SK-N-SH (cell line): ENCODE results near the gene ADAMTS6. TPM values are rescaled to one million over a fixed set of nuclear protein-coding genes. Genes with fewer than 3 reads are reported as not detected.

Experiments
- CTCF ChIA-PET: fragments of 300-600, 350-600 bp; formaldehyde crosslinking; extraction: SDS; loops from one replicate; lab custom pipeline; 2021; lab: Yijun Ruan, JAX
- POLR2A ChIA-PET: fragments of 350-600 bp; sonication (Branson Sonifier 250); formaldehyde crosslinking; extraction: SDS; loops from one replicate; lab custom pipeline; 2020; ENCODE audit warnings: antibody characterized with exemption, inconsistent platforms; lab: Yijun Ruan, JAX
- DNase-seq: peaks from one replicate; pipeline ENCODE4 v3.0.0; 2012
- H2AFZ ChIP-seq: fragments of 200-600 bp; sonication (generic); 2 replicates; pipeline ENCODE4 v1.8.1; 2016; ENCODE audit warnings: antibody characterized with exemption, mild to moderate bottlenecking, low read depth
- H3F3A ChIP-seq: fragments of 200-600 bp; sonication (generic); replicated peaks from 2 replicates; pipeline ENCODE3; 2016; ENCODE audit warnings: antibody characterized with exemption, mild to moderate bottlenecking; ENCODE audit not compliant: insufficient read depth
- H3K27ac ChIP-seq, 2 experiments: fragments of 200-500 bp in 1 of 2; fragments of 200-600 bp in 1 of 2; sonication (Bioruptor generic) in 1 of 2; sonication (generic), shearing (Covaris generic) in 1 of 2; 2 replicates each; pipeline versions ENCODE4 v1.5.1 to v1.6.1; 2014 to 2016; ENCODE audit warnings: low read depth in 2 of 2, inconsistent platforms in 1 of 2, low read length in 1 of 2, mild to moderate bottlenecking in 1 of 2, mixed read lengths in 1 of 2
- H3K27me3 ChIP-seq: fragments of 200-600 bp; sonication (generic), shearing (Covaris generic); 2 replicates; pipeline ENCODE4 v1.6.1; 2016; ENCODE audit warnings: mixed run types; ENCODE audit not compliant: insufficient read depth
- H3K36me3 ChIP-seq, 2 experiments: fragments of 200-500 bp in 1 of 2; fragments of 200-600 bp in 1 of 2; sonication (Bioruptor generic) in 1 of 2; sonication (generic) in 1 of 2; replicated peaks in 1 of 2; 2 replicates each; pipeline versions ENCODE3 to v1.5.1; 2014 to 2016; ENCODE audit warnings: low read length in 1 of 2, mild to moderate bottlenecking in 1 of 2; ENCODE audit not compliant: insufficient read depth in 2 of 2, control insufficient read depth in 1 of 2
- H3K4me1 ChIP-seq, 2 experiments: fragments of 200-500 bp in 1 of 2; fragments of 200-600 bp in 1 of 2; sonication (Bioruptor generic) in 1 of 2; sonication (generic), shearing (Covaris generic) in 1 of 2; 2 replicates each; pipeline versions ENCODE4 v1.5.1 to v1.6.1; 2014 to 2016; ENCODE audit warnings: low read depth in 1 of 2, low read length in 1 of 2, mixed run types in 1 of 2; ENCODE audit not compliant: insufficient read depth in 2 of 2, control insufficient read depth in 1 of 2
- H3K4me2 ChIP-seq: fragments of 200-600 bp; sonication (generic), shearing (Covaris generic); 2 replicates; pipeline ENCODE4 v1.6.1; 2017; ENCODE audit warnings: mixed run types
- H3K4me3 ChIP-seq, 2 experiments: fragments of 200-500 bp in 1 of 2; fragments of 200-600 bp in 1 of 2; sonication (Bioruptor generic) in 1 of 2; sonication (generic), shearing (Covaris generic) in 1 of 2; 2 replicates each; pipeline versions ENCODE4 v1.5.1 to v1.8.1; 2014 to 2016; ENCODE audit warnings: low read depth in 2 of 2, inconsistent platforms in 1 of 2, low read length in 1 of 2, mild to moderate bottlenecking in 1 of 2, mixed read lengths in 1 of 2, moderate library complexity in 1 of 2
- H3K79me2 ChIP-seq: fragments of 200-600 bp; sonication (generic); 2 replicates; pipeline ENCODE4 v1.8.1; 2017; ENCODE audit warnings: mild to moderate bottlenecking; ENCODE audit not compliant: insufficient read depth
- H3K9ac ChIP-seq: fragments of 200-600 bp; sonication (generic); 2 replicates; pipeline ENCODE4 v1.6.1; 2017; ENCODE audit warnings: mixed run types
- H3K9me2 ChIP-seq: fragments of 200-600 bp; sonication (generic); 2 replicates; pipeline ENCODE4 v1.6.1; 2017; ENCODE audit warnings: mixed run types
- H3K9me3 ChIP-seq: fragments of 200-600 bp; sonication (generic); 2 replicates; pipeline ENCODE4 v1.6.1; 2017; ENCODE audit warnings: mixed run types, mild to moderate bottlenecking, moderate library complexity
- H4K20me1 ChIP-seq: fragments of 200-600 bp; sonication (generic); 2 replicates; pipeline ENCODE4 v1.6.1; 2017; ENCODE audit warnings: mild to moderate bottlenecking, mixed run types; ENCODE audit not compliant: insufficient read depth
- EZH2phosphoT487 ChIP-seq: fragments of 200-600 bp; sonication (generic); IDR thresholded peaks from 2 replicates; pipeline ENCODE4 v1.6.1; 2017; ENCODE audit warnings: low read depth, mixed run types, mild to moderate bottlenecking, antibody characterized with exemption, moderate library complexity, borderline replicate concordance
- FOSL2 ChIP-seq: IDR thresholded peaks from 2 replicates; pipeline ENCODE4 v1.4.0; 2012; ENCODE audit warnings: low read depth, mild to moderate bottlenecking, moderate library complexity, borderline replicate concordance
- FOXJ3 ChIP-seq: sonication (generic); formaldehyde crosslinking; IDR thresholded peaks from 2 replicates; pipeline ENCODE4 v1.5.1; 2020; ENCODE audit warnings: mild to moderate bottlenecking, missing genetic modification reagents
- FOXM1 ChIP-seq: IDR thresholded peaks from 2 replicates; pipeline ENCODE4 v1.4.0; 2012; ENCODE audit warnings: low read depth, mild to moderate bottlenecking
- JUND ChIP-seq: IDR thresholded peaks from 2 replicates; pipeline ENCODE4 v1.4.0; 2012
- MAX ChIP-seq: IDR thresholded peaks from 2 replicates; pipeline ENCODE4 v1.4.0; 2012; ENCODE audit warnings: low read depth
- POLR2AphosphoS5 ChIP-seq: IDR thresholded peaks from 2 replicates; pipeline ENCODE4 v1.6.1; 2012; ENCODE audit warnings: low read depth, low read length
- REST ChIP-seq: IDR thresholded peaks from 2 replicates; pipeline ENCODE4 v1.6.1; 2012; ENCODE audit warnings: mild to moderate bottlenecking, low read depth, low read length, moderate library complexity
- TAF1 ChIP-seq: IDR thresholded peaks from 2 replicates; pipeline ENCODE4 v1.6.1; 2012; ENCODE audit warnings: low read depth, mild to moderate bottlenecking, low read length, moderate library complexity, borderline replicate concordance
- TCF12 ChIP-seq: IDR thresholded peaks from 2 replicates; pipeline ENCODE4 v1.4.0; 2012
- TEAD4 ChIP-seq: IDR thresholded peaks from 2 replicates; pipeline ENCODE4 v1.4.0; 2012; ENCODE audit warnings: mild to moderate bottlenecking, borderline replicate concordance; ENCODE audit not compliant: insufficient read depth
- YY1 ChIP-seq: IDR thresholded peaks from 2 replicates; pipeline ENCODE4 v1.4.0; 2012; ENCODE audit warnings: low read depth, mild to moderate bottlenecking
- ZBTB33 ChIP-seq: IDR thresholded peaks from 2 replicates; pipeline ENCODE4 v1.4.0; 2012; ENCODE audit warnings: low read depth, borderline replicate concordance
- WGBS: methylation state at CpG from one replicate; pipeline ENCODE4 v1.1.6; 2017; ENCODE audit warnings: low lambda C conversion rate; 5-methylcytosine and 5-hydroxymethylcytosine counted together
- polyA plus RNA-seq, 3 experiments: library from polyadenylated mRNA; depleted of rRNA; stranded (reverse); fragments of >200 nt; gene quantifications; 2 replicates each; pipeline ENCODE4 v1.2.3, GENCODE V29; 2012

ADAMTS6 gene
- polyA plus RNA-seq, 1 of the 3 experiments (the other 2 are of a cell fraction): 15.0 TPM

- TF ChIP-seq POLR2AphosphoS5 (peak; percentile 63; the same call in 1 of the 2 replicates), JUND (peak; percentile 92)
Observed at GRCh38 chr5:65209341-65209740, 272.4 kb downstream of the ADAMTS6 start (continued).

- Histone ChIP-seq H3K9me3 (no peaks in the 10 kb centered on the region), H2AFZ (0 out of 2 replicates have a peak overlapping the region, but pooled peaks have one; percentile 2), H3K27me3 (no peaks in the 10 kb centered on the region), H3K4me3 (no peak overlapping the region), H3K9me2 (no peaks in the 10 kb centered on the region), H3K79me2 (peaks cover 27% of the 10 kb centered on the region), H3K4me2 (no peak overlapping the region), H4K20me1 (no peaks in the 10 kb centered on the region), H3F3A (peaks cover 58% of the 10 kb centered on the region), H3K27ac (peak overlapping the region; percentile 34 to 99; a peak in 3 of 4 replicates), H3K9ac (peak overlapping the region; percentile 68), H3K4me1 (peaks cover 0 to 40% of the 10 kb centered on the region in 2 experiments), H3K36me3 (peaks cover 0 to 38% of the 10 kb centered on the region in 2 experiments)
- ChIA-PET POLR2A (no interaction called here), CTCF (interaction anchor here (1.1 kb wide), 1 partner anchor 10 kb away, joined by 3 read pairs; no protein-coding TSS in a partner anchor)
- DNase-seq: no peak
- TF ChIP-seq YY1 (no peak), REST (no peak), TAF1 (no peak), ZBTB33 (no peak), EZH2phosphoT487 (no peak), FOXM1 (no peak), TEAD4 (no peak), TCF12 (no peak), FOSL2 (no peak), POLR2AphosphoS5 (no peak), MAX (no peak), FOXJ3 (CRISPR knock-in tag) (no peak), JUND (no peak)
- 92% methylated on average over 3 of the region's 3 CpGs for WGBS
Observed at GRCh38 chr5:65204966-65205365, 276.8 kb downstream of the ADAMTS6 start.
